PC-9 (cell line): ENCODE results near the gene FOXO3.

Experiments used
- EZH2 ChIP-seq: fragments of 200-600 bp; sonication (generic); IDR thresholded peaks from 2 replicates; pipeline ENCODE4 v1.8.0; 2017; ENCODE audit warnings: antibody characterized with exemption, low read depth
- TF ChIP-seq, protein P1 (sequence below): fragments of 200-600 bp; sonication (generic); conservative IDR thresholded peaks from 2 replicates; pipeline ENCODE4 v1.6.1; 2017; ENCODE audit warnings: mixed run types, antibody characterized with exemption, mild to moderate bottlenecking, moderate library complexity

- TF ChIP-seq, protein P1, sequence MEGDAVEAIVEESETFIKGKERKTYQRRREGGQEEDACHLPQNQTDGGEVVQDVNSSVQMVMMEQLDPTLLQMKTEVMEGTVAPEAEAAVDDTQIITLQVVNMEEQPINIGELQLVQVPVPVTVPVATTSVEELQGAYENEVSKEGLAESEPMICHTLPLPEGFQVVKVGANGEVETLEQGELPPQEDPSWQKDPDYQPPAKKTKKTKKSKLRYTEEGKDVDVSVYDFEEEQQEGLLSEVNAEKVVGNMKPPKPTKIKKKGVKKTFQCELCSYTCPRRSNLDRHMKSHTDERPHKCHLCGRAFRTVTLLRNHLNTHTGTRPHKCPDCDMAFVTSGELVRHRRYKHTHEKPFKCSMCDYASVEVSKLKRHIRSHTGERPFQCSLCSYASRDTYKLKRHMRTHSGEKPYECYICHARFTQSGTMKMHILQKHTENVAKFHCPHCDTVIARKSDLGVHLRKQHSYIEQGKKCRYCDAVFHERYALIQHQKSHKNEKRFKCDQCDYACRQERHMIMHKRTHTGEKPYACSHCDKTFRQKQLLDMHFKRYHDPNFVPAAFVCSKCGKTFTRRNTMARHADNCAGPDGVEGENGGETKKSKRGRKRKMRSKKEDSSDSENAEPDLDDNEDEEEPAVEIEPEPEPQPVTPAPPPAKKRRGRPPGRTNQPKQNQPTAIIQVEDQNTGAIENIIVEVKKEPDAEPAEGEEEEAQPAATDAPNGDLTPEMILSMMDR = no peak
- TF ChIP-seq EZH2 = no peak
Observed at GRCh38 chr6:108558372-108559096, 2.2 kb upstream of the FOXO3 start.
